GM21529 (cell line): ENCODE results near the gene PARPBP.
A peak's percentile ranks its signal among the peaks of the same experiment; 100 is the strongest.
"Not testable (repeated sequence)": the region's sequence is repeated elsewhere in the genome, so short reads cannot be mapped to it uniquely, and the experiment has no call there.

ENCODE experiments used
- ATAC-seq: cut with Tn5 transposase; IDR thresholded peaks from one replicate; pipeline ENCODE4 v1.9.1; 2021; ENCODE audit not compliant: unreplicated experiment

PARPBP gene, protein sequence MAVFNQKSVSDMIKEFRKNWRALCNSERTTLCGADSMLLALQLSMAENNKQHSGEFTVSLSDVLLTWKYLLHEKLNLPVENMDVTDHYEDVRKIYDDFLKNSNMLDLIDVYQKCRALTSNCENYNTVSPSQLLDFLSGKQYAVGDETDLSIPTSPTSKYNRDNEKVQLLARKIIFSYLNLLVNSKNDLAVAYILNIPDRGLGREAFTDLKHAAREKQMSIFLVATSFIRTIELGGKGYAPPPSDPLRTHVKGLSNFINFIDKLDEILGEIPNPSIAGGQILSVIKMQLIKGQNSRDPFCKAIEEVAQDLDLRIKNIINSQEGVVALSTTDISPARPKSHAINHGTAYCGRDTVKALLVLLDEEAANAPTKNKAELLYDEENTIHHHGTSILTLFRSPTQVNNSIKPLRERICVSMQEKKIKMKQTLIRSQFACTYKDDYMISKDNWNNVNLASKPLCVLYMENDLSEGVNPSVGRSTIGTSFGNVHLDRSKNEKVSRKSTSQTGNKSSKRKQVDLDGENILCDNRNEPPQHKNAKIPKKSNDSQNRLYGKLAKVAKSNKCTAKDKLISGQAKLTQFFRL

DNA sequence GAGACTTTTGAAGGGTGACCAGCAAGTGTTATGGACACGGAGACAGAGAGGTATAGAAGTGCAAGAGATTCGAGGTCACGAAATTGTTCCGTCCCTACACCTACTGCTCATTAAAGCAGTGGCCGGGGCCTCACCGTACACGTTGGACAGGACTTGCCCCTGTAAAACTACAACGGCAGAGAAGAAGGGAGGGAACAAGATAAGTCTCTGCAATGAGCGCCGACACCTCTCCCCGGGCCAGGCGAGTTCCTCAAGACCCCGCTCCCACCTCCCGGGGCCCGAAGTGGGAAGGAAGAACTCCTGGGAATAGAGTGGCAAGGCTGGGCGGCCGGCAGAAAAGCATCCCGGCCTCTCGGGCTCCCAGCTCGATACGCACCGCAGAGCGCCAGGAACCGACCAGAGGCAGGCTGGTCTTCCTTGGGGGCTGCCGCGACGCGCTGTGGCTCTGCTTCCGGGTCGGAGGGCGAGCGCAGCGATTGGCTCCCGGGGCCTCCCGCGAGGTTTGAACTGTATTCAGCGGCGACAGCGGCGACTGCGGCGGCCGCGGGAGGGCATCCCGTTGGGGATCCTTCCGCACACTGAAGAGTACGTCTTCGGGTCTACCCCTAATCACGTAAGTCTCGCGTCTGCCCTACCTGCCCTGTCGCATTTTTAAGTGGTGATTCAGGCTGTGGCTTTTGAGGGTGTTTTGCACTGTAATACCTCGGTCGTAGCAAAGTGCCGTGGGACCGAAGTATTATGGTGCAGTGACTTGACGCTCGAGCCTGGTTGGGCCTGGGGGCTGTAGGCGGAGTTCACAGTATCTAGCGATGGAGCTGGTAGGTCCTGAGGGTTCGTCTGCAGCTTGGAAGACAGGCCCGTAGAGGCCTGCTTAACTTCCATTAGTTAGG, at the start of gene PARPBP, which contains the start of gene NUP37:
Gene PARPBP, plus strand, starts transcription at position 510 of the 890 bp plus-strand sequence. CDS start 3,706 bp downstream, outside the sequence.
Gene NUP37, minus strand, starts transcription at position 441 of the 890 bp plus-strand sequence. CDS start 1,596 bp downstream, outside the sequence.
- ATAC-seq: peak; percentile 95

- ATAC-seq: not testable (repeated sequence)
Measured at GRCh38 chr12:102072092-102072491, 47.9 kb upstream of the PARPBP start.

- no peak for ATAC-seq
Measured at GRCh38 chr12:102080842-102081241, 39.1 kb upstream of the PARPBP start.

DNA sequence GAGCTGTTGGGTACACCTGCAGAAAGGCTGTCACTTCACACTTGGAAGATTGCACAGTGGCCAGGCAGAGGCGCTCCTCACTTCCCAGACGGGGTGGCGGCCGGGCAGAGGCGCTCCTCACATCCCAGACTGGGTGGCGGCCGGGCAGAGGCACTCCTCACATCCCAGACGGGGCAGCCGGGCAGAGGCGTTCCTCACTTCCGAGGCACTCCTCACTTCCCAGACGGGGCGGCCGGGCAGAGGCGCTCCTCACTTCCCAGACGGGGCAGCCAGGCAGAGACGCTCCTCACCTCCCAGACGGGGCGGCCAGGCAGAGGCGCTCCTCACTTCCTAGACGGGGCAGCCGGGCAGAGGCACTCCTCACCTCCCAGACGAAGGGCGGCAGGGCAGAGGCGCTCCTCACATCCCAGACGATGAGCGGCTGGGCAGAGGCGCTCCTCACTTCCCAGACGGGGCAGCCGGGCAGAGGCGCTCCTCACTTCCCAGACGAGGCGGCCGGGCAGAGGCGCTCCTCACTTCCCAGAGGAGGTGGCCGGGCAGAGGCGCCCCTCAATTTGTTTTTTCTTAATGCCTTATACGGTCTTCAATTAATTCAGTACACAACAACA, 30.7 kb upstream of the PARPBP start:
- not testable (repeated sequence) for ATAC-seq

DNA sequence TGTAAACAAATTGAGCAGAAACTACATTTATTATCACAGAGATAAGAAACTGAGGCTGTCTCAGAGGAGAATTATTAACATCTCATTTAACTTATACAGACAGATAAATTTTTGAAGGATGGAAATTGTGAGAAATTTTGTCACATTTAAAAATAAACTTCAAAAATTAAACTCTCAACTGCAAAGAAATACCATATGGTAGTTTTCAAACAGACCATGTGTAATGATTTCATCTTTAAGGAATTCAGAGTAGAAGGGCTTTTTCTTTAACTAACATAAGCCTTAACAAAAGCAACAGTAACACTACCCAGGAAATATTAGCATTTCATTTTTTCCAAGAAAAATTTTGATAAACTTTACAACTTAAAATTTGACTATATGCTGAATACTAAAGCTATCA, 26.7 kb upstream of the PARPBP start:
- ATAC-seq: no peak

- peak; percentile 72 for ATAC-seq
Measured at GRCh38 chr12:102095677-102096263, 24.2 kb upstream of the PARPBP start.

DNA sequence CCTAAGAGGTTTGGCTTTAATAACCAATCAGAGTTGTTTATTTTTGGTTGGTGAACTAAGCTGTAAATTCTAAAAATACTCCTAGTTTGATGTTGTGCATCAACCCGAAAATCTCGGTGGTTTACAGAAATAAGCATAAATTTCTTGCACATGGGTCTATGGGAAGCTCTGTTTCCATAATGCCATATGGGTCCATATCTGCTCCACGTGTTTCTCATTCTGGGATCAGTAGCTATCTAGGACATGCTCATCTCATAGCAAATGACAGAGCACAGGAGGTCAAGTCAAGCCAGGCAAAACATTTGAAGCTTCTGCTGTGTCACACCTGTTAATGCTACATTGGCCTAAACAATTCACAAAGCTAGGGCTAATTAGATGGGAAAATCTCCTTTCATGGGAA, 23.1 kb upstream of the PARPBP start:
- ATAC-seq: no peak

- no peak for ATAC-seq
Measured at GRCh38 chr12:102106905-102107304, 13.1 kb upstream of the PARPBP start.

GRCh38 chr12:102107970-102108369, 12.0 kb upstream of the PARPBP start:
- ATAC-seq: no peak

DNA sequence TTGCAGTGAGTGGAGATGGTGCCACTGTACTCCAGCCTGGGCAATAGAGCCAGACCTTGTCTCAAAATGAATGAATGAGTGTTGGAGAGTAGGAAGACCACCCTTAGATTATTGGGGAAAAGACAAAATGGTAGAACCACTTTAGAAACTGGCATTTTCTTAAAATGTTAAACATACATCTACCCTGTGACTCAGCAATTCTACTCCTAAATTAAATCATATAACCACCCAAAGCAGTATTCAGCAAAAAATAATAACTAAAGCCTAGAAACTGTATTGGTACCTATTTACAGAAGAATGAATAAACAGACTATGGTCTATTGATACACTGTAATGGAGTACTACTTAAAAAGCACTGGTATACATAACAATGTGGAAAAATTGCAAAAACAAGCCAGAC, 9.2 kb upstream of the PARPBP start:
- ATAC-seq: no peak

DNA sequence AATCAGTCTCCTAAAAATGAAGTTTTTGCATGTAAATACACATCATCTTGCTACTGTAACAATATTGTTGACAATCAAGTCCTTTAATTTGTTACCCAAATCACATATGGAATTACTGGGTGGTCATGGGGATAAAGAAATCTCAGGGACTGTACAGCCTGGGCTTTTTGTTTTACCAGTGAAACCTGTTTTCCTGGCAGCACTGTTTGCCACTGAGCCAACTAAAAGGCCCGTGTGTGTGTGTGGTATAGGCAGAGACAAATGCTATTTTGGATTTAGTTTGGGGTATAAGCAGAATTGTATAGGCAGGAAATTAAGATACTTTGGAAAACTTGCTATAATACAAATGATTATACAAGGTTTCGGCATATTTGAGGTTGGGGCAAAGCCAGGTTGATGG, 5.8 kb upstream of the PARPBP start:
- ATAC-seq: no peak

DNA sequence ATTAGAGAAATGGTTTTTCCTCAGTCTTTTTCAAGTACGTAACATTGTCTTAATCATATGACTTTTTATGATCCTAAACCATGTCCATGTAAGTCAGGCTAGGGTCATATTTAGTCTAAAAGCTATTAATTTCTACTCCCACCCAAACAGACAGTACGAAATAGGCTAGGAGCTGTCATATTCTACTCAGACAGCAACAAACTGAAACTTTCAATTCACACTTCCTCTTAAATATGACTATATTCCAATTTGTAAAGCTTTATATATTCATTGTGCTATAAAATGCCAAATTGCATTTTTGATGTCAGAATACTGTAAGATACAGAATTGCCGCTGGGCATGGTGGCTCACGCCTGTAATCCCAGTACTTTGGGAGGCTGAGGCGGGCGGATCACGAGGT, 3.6 kb upstream of the PARPBP start:
- ATAC-seq: no peak

GRCh38 chr12:102118874-102119273, 1.1 kb upstream of the PARPBP start:
- ATAC-seq: no peak

- ATAC-seq: no peak
Measured at GRCh38 chr12:102120564-102120873, 536 bp downstream of the PARPBP start.

DNA sequence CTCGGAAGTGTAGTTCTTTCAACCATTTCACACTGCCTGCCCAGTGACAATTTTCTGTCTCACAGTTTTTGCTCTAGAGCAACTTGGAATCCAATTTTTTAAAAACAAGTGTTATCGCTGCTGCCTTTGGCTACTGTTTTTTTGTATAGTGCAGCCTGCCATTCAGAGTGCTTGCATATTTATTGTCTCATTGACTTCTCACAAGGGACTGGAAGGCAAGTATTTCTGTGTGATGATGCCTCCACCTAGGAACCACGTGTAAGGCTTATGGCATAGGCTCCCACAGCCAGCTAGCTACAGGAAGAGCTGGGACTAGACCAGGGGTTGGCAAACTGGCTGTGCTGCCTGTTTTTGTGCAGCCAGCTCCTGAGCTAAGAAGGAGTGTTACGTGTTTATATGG, 903 bp downstream of the PARPBP start:
- no peak for ATAC-seq

GRCh38 chr12:102121328-102121727, 1.3 kb downstream of the PARPBP start:
- not testable (repeated sequence) for ATAC-seq

- not testable (repeated sequence) for ATAC-seq
Measured at GRCh38 chr12:102130720-102131119, 10.7 kb downstream of the PARPBP start.

DNA sequence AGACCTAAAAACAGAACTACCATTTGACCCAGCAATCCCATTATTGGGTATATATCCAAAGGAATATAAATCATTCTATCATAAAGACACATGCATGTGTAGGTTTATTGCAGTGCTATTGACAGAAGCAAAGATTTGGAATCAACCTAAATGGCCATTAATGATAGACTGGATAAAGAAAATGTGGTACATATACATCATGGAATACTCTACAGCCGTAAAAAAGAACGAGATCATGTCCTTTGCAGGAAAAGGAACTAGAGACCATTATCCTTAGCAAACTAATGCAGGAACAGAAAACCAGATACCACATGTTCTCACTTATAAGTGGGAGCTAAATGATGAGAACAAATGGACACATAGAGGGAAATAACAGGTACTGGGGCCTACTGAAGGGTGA, 11.5 kb downstream of the PARPBP start:
- ATAC-seq: not testable (repeated sequence)

DNA sequence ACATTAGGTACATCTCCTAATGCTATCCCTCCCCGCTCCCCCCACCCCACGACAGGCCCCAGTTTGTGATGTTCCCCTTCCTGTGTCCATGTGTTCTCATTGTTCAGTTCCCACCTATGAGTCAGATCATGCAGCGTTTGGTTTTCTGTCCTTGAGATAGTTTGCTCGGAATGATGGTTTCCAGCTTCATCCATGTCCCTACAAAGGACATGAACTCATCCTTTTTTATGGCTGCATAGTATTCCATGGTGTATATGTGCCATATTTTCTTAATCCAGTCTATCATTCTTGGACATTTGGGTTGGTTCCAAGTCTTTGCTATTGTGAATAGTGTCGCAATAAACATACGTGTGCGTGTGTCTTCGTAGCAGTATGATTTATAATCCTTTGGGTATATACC, 17.6 kb downstream of the PARPBP start:
- not testable (repeated sequence) for ATAC-seq

GRCh38 chr12:102142866-102143373, 22.9 kb downstream of the PARPBP start:
- not testable (repeated sequence) for ATAC-seq
